HepG2 (cell line): ENCODE results near the gene PXDC1. TPM values are rescaled to one million over a fixed set of nuclear protein-coding genes. Genes with fewer than 3 reads are reported as not detected.

Experiments used
- AKNA ChIP-seq: sonication (generic); formaldehyde crosslinking; IDR thresholded peaks from 2 replicates; pipeline ENCODE4 v1.4.0; 2020; ENCODE audit warnings: missing genetic modification reagents, borderline replicate concordance
- DBP ChIP-seq: sonication (generic); formaldehyde crosslinking; IDR thresholded peaks from 2 replicates; pipeline ENCODE4 v1.4.0; 2020; ENCODE audit warnings: missing genetic modification reagents; ENCODE audit errors: not compliant biosample characterization
- E2F1 ChIP-seq: sonication (generic); formaldehyde crosslinking; IDR thresholded peaks from 2 replicates; pipeline ENCODE4 v1.5.0; 2020; ENCODE audit warnings: missing genetic modification reagents
- IKZF1 ChIP-seq: fragments of 450-650 bp; IDR thresholded peaks from 2 replicates; pipeline ENCODE4 v1.7.1; 2016
- KLF6 ChIP-seq: IDR thresholded peaks from 2 replicates; pipeline ENCODE4 v1.8.0; 2016; ENCODE audit warnings: missing biosample characterization, missing genetic modification reagents
- KLF9 ChIP-seq: IDR thresholded peaks from 2 replicates; pipeline ENCODE4 v1.6.1; 2016; ENCODE audit warnings: low read depth
- NFIB ChIP-seq: sonication (generic); formaldehyde crosslinking; IDR thresholded peaks from 2 replicates; pipeline ENCODE4 v1.9.0; 2021; ENCODE audit warnings: missing genetic modification reagents, mild to moderate bottlenecking, borderline replicate concordance
- NR2C2 ChIP-seq: sonication (generic); formaldehyde crosslinking; IDR thresholded peaks from 2 replicates; pipeline ENCODE4 v1.4.0; 2020; ENCODE audit warnings: missing genetic modification reagents, mild to moderate bottlenecking, moderate library complexity, borderline replicate concordance
- RBFOX2 ChIP-seq: fragments of 200-400 bp; formaldehyde crosslinking; IDR thresholded peaks from 2 replicates; pipeline ENCODE4 v1.6.1; 2017; ENCODE audit warnings: low read depth, mild to moderate bottlenecking, low read length
- SRY ChIP-seq: sonication (generic); formaldehyde crosslinking; IDR thresholded peaks from 2 replicates; pipeline ENCODE4 v1.8.0; 2022; ENCODE audit warnings: mild to moderate bottlenecking, missing genetic modification reagents
- U2AF1 ChIP-seq: fragments of 200-400 bp; formaldehyde crosslinking; optimal IDR thresholded peaks from 2 replicates; pipeline ENCODE3; 2017; ENCODE audit warnings: mild to moderate bottlenecking, low read depth, low read length
- ZBTB26 ChIP-seq: IDR thresholded peaks from 2 replicates; pipeline ENCODE4 v1.6.1; 2016; ENCODE audit warnings: missing compliant biosample characterization, missing genetic modification reagents, borderline replicate concordance
- ZC3H13 ChIP-seq: sonication (generic); formaldehyde crosslinking; IDR thresholded peaks from 2 replicates; pipeline ENCODE4 v1.8.1; 2023; ENCODE audit warnings: mild to moderate bottlenecking, missing genetic modification reagents, moderate library complexity
- ZNF12 ChIP-seq: sonication (generic); formaldehyde crosslinking; IDR thresholded peaks from 2 replicates; pipeline ENCODE4 v1.5.0; 2020; ENCODE audit warnings: missing genetic modification reagents
- ZNF260 ChIP-seq: sonication (generic); formaldehyde crosslinking; IDR thresholded peaks from 2 replicates; pipeline ENCODE4 v1.4.0; 2020; ENCODE audit warnings: missing genetic modification reagents, low read depth, mild to moderate bottlenecking, borderline replicate concordance
- ZNF576 ChIP-seq: sonication (generic); formaldehyde crosslinking; IDR thresholded peaks from 2 replicates; pipeline ENCODE4 v1.4.0; 2020; ENCODE audit warnings: mild to moderate bottlenecking, missing genetic modification reagents
- ZNF580 ChIP-seq: IDR thresholded peaks from 2 replicates; pipeline ENCODE4 v1.6.1; 2016; ENCODE audit warnings: low read depth, borderline replicate concordance
- ZSCAN22 ChIP-seq: sonication (generic); formaldehyde crosslinking; IDR thresholded peaks from 2 replicates; pipeline ENCODE4 v1.4.0; 2020; ENCODE audit warnings: mild to moderate bottlenecking, missing genetic modification reagents
- polyA plus RNA-seq, 8 experiments: library from polyadenylated mRNA; depleted of rRNA in 3 of 8; stranded (reverse) in 7 of 8; unstranded in 1 of 8; fragments of >200 nt; fragmentation: Illumina TruSeq in 4 of 8; extraction: Trizol in 4 of 8; gene quantifications; 2 replicates each; pipeline versions ENCODE4 v1.2.1 to v1.2.3, GENCODE V29; 2011 to 2016; ENCODE audit warnings: low read depth in 4 of 8, missing spikeins in 1 of 8, mixed read lengths in 1 of 8; ENCODE audit not compliant: insufficient read depth in 1 of 8
- total RNA-seq, 5 experiments: library from RNA; depleted of rRNA; stranded (reverse); fragments of >200 nt; fragmentation: Illumina TruSeq; extraction: Trizol; gene quantifications; 2 replicates each; pipeline ENCODE4 v1.2.3, GENCODE V29; 2016; ENCODE audit warnings: low read depth in 1 of 5
- TF ChIP-seq, protein P1 (sequence below): sonication (generic); formaldehyde crosslinking; IDR thresholded peaks from 2 replicates; pipeline ENCODE4 v1.8.0; 2022; ENCODE audit warnings: mild to moderate bottlenecking, missing genetic modification reagents, moderate library complexity

PXDC1 gene
- total and polyA plus RNA-seq, 2 of the 13 experiments (the other 11 are each of a cell fraction or from before 2014, with no cell fraction given): 32.4 to 34.7 TPM

DNA sequence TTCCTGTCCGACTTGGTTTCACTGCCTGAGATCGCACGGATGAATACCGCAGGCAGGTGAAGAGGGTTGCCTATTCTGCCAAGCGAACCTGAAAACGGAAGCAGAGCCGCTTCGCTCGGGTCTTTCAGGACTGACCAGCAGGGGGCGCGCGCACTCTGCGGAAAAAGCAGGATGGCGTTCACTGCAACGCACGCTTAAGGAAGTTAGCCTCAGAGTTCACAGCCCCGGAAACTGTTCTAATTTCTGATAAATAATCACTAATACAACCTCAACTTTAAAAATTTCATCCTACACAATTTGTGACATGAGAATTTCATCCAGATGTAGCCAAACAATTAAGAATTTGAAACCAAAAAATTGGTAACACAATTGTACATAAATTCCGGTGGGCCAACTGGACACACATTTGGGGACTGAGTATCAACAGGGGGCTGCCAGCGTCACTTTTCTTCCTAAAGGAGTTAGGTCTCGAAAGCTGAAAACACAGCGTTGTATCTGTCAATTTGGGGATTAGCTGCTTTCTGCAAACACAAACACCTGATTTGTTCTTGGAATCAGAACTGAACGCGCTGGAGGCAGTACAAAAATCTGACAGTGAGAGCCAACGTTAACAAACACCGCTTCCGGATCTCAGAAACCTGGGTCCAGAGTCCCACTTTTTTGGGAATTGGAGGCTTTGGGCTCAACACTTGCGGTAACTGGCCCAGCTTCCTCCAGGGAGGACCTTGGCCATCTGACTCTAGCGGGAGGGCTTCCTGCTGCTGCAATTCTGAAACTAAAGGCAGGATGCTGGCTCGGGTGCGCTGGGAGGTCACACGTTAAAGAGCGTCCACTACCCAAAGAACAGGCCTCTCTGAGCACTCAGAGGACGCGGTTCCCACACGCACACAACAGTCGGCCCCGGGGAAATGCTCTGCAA lies 8.8 kb downstream of the PXDC1 start (continued):
- TF ChIP-seq E2F1 (CRISPR knock-in tag) (no peak), U2AF1 (no peak), SRY (no peak), KLF6 (CRISPR knock-in tag) (no peak), NFIB (no peak), AKNA (CRISPR knock-in tag) (no peak), ZNF576 (CRISPR knock-in tag) (no peak), RBFOX2 (no peak), ZNF260 (CRISPR knock-in tag) (no peak), NR2C2 (CRISPR knock-in tag) (peak; percentile 66), ZSCAN22 (CRISPR knock-in tag) (0 out of 2 replicates have a peak, but pooled peaks have one; percentile 56), ZBTB26 (CRISPR knock-in tag) (peak; percentile 19), ZNF12 (no peak), KLF9 (CRISPR knock-in tag) (no peak), ZC3H13 (CRISPR knock-in tag) (no peak; the same call in 1 of the 2 replicates), ZNF580 (CRISPR knock-in tag) (no peak), DBP (CRISPR knock-in tag) (no peak), IKZF1 (no peak)
- TF ChIP-seq, protein P1, sequence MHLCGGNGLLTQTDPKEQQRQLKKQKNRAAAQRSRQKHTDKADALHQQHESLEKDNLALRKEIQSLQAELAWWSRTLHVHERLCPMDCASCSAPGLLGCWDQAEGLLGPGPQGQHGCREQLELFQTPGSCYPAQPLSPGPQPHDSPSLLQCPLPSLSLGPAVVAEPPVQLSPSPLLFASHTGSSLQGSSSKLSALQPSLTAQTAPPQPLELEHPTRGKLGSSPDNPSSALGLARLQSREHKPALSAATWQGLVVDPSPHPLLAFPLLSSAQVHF (CRISPR knock-in tag): no peak
